C4-2B (cell line): ENCODE data around the gene TTLL3.
"Not testable (repeated sequence)": the region's sequence is repeated elsewhere in the genome, so short reads cannot be mapped to it uniquely, and the experiment has no call there.

Experiments
- CTCF ChIP-seq: fragments of 450-650 bp; conservative IDR thresholded peaks from 2 replicates; pipeline ENCODE4 v1.5.1; 2017; ENCODE audit warnings: mild to moderate bottlenecking
- ZFX ChIP-seq: fragments of 450-650 bp; IDR thresholded peaks from 2 replicates; pipeline ENCODE4 v1.6.1; 2017

GRCh38 chr3:9851383-9851782 lies 41.3 kb downstream of the TTLL3 start:
- not testable (repeated sequence) for TF ChIP-seq ZFX, CTCF
